Astrocyte (in vitro differentiated cells and primary cell): Measurements from ENCODE around the gene OMG. TPM values are rescaled to one million over a fixed set of nuclear protein-coding genes. Genes with fewer than 3 reads are reported as not detected.

Experiments used
- DNase-seq: peaks from one replicate; pipeline ENCODE4 v3.0.0-alpha.2; 2010; ENCODE audit warnings: low read depth
- FAIRE-seq: peaks from 2 replicates; lab custom pipeline; 2011; peaks lifted over from hg19 to GRCh38; lab: Jason Lieb, UNC
- H2AFZ ChIP-seq: 2 replicates; pipeline ENCODE4 v1.6.0; 2012; ENCODE audit warnings: low read depth, low read length, inconsistent platforms
- H3K27ac ChIP-seq: 2 replicates; pipeline ENCODE4 v1.5.1; 2011; ENCODE audit warnings: low read depth, low read length, inconsistent platforms
- H3K27me3 ChIP-seq: 2 replicates; pipeline ENCODE4 v1.6.0; 2011; ENCODE audit warnings: low read length, inconsistent platforms; ENCODE audit not compliant: insufficient read depth
- H3K36me3 ChIP-seq: 2 replicates; pipeline ENCODE4 v1.5.1; 2011; ENCODE audit warnings: low read length, inconsistent platforms; ENCODE audit not compliant: insufficient read depth
- H3K4me1 ChIP-seq: 2 replicates; pipeline ENCODE4 v1.5.1; 2011; ENCODE audit warnings: low read length, inconsistent platforms; ENCODE audit not compliant: insufficient read depth
- H3K4me2 ChIP-seq: 2 replicates; pipeline ENCODE4 v1.6.0; 2012; ENCODE audit warnings: low read length, inconsistent platforms
- H3K4me3 ChIP-seq: 2 replicates; pipeline ENCODE4 v1.5.1; 2011; ENCODE audit warnings: low read depth, mild to moderate bottlenecking, low read length, inconsistent platforms; ENCODE audit not compliant: insufficient read depth
- H3K79me2 ChIP-seq: 2 replicates; pipeline ENCODE4 v1.6.0; 2012; ENCODE audit warnings: mild to moderate bottlenecking, low read length, inconsistent platforms; ENCODE audit not compliant: insufficient read depth
- H3K9ac ChIP-seq: 2 replicates; pipeline ENCODE4 v1.6.0; 2012; ENCODE audit warnings: mild to moderate bottlenecking, low read length, inconsistent platforms
- H3K9me3 ChIP-seq: 2 replicates; pipeline ENCODE4 v1.5.1; 2012; ENCODE audit warnings: low read depth, mild to moderate bottlenecking, low read length, inconsistent platforms; ENCODE audit not compliant: insufficient read depth
- H4K20me1 ChIP-seq: 2 replicates; pipeline ENCODE4 v1.6.0; 2012; ENCODE audit warnings: low read length, inconsistent platforms; ENCODE audit not compliant: insufficient read depth
- H3K27ac Mint-ChIP-seq: one replicate; pipeline ENCODE4 v1.8.0; 2021; ENCODE audit warnings: mild to moderate bottlenecking, mixed read lengths; ENCODE audit not compliant: unreplicated experiment
- H3K27me3 Mint-ChIP-seq: one replicate; pipeline ENCODE4 v1.8.0; 2021; ENCODE audit warnings: low read depth, mixed read lengths; ENCODE audit not compliant: unreplicated experiment
- H3K36me3 Mint-ChIP-seq: one replicate; pipeline ENCODE4 v1.8.0; 2021; ENCODE audit warnings: low read depth, mixed read lengths; ENCODE audit not compliant: unreplicated experiment
- H3K4me1 Mint-ChIP-seq: one replicate; pipeline ENCODE4 v1.8.0; 2021; ENCODE audit warnings: low read depth, mixed read lengths; ENCODE audit not compliant: unreplicated experiment
- H3K4me3 Mint-ChIP-seq: one replicate; pipeline ENCODE4 v1.8.0; 2021; ENCODE audit warnings: mild to moderate bottlenecking, moderate library complexity, mixed read lengths; ENCODE audit not compliant: unreplicated experiment
- H3K9me3 Mint-ChIP-seq: one replicate; pipeline ENCODE4 v1.8.0; 2021; ENCODE audit warnings: mild to moderate bottlenecking, mixed read lengths; ENCODE audit not compliant: unreplicated experiment
- CTCF ChIP-seq: IDR thresholded peaks from 2 replicates; pipeline ENCODE4 v1.5.1; 2011; ENCODE audit warnings: low read depth, mild to moderate bottlenecking, inconsistent platforms, low read length, moderate library complexity; ENCODE audit not compliant: insufficient read depth
- EZH2 ChIP-seq: IDR thresholded peaks from 2 replicates; pipeline ENCODE4 v1.6.1; 2012; ENCODE audit warnings: mild to moderate bottlenecking, low read length, inconsistent platforms; ENCODE audit not compliant: insufficient read depth
- total RNA-seq: library from RNA; stranded (reverse); gene quantifications from 2 replicates; pipeline ENCODE4 v1.2.1, GENCODE V29; 2021

Gene OMG
- total RNA-seq, 1 donor from 2014 or later: not detected

- Histone ChIP-seq H3K4me2 (no peak overlapping the region), H3K4me1 (peaks cover 15% of the 10 kb centered on the region), H3K9ac (no peak overlapping the region), H3K27ac (no peak overlapping the region), H3K9me3 (no peaks in the 10 kb centered on the region), H3K36me3 (peaks cover 8% of the 10 kb centered on the region), H3K27me3 (no peaks in the 10 kb centered on the region), H2AFZ (no peak overlapping the region), H3K79me2 (no peaks in the 10 kb centered on the region), H3K4me3 (no peak overlapping the region), H4K20me1 (peaks cover 8% of the 10 kb centered on the region)
- H3K27ac Mint-ChIP-seq: peak overlapping the region; percentile 75
- FAIRE-seq (no peak), DNase-seq (no peak)
- H3K9me3 Mint-ChIP-seq: no peaks in the 10 kb centered on the region
- H3K4me3 Mint-ChIP-seq: no peak overlapping the region
- peaks cover 6% of the 10 kb centered on the region for H3K36me3 Mint-ChIP-seq
- H3K27me3 Mint-ChIP-seq: no peaks in the 10 kb centered on the region
- H3K4me1 Mint-ChIP-seq: peaks cover 29% of the 10 kb centered on the region
- TF ChIP-seq CTCF: no peak
- TF ChIP-seq EZH2: no peak
These were observed 32.2 kb upstream of the OMG start for GRCh38 chr17:31329221-31329620.

GRCh38 chr17:31328160-31328535, 31.1 kb upstream of the OMG start:
- Histone ChIP-seq H3K27ac (peak overlapping the region; percentile 76), H3K4me1 (peaks cover 15% of the 10 kb centered on the region), H4K20me1 (peaks cover 8% of the 10 kb centered on the region), H2AFZ (no peak overlapping the region), H3K9ac (peak overlapping the region; percentile 47), H3K27me3 (no peaks in the 10 kb centered on the region), H3K36me3 (peaks cover 3% of the 10 kb centered on the region), H3K4me3 (no peak overlapping the region), H3K9me3 (no peaks in the 10 kb centered on the region), H3K4me2 (peak overlapping the region; percentile 77), H3K79me2 (no peaks in the 10 kb centered on the region)
- Mint-ChIP-seq H3K36me3 (peaks cover 10% of the 10 kb centered on the region), H3K9me3 (no peaks in the 10 kb centered on the region), H3K4me1 (peaks cover 34% of the 10 kb centered on the region), H3K27me3 (no peaks in the 10 kb centered on the region), H3K4me3 (peak overlapping the region; percentile 29), H3K27ac (peak overlapping the region; percentile 94)
- peak; percentile 93 for FAIRE-seq
- peak; percentile 73 for DNase-seq
- TF ChIP-seq CTCF (no peak), EZH2 (no peak)

- Mint-ChIP-seq H3K27me3 (no peaks in the 10 kb centered on the region), H3K4me3 (peak overlapping the region; percentile 35), H3K9me3 (no peaks in the 10 kb centered on the region), H3K27ac (peak overlapping the region; percentile 94), H3K4me1 (peaks cover 34% of the 10 kb centered on the region), H3K36me3 (peaks cover 10% of the 10 kb centered on the region)
- Histone ChIP-seq H3K9ac (peak overlapping the region; percentile 47), H4K20me1 (peaks cover 8% of the 10 kb centered on the region), H3K36me3 (peaks cover 3% of the 10 kb centered on the region), H3K4me1 (peaks cover 15% of the 10 kb centered on the region), H3K9me3 (no peaks in the 10 kb centered on the region), H2AFZ (no peak overlapping the region), H3K79me2 (no peaks in the 10 kb centered on the region), H3K27me3 (no peaks in the 10 kb centered on the region), H3K4me3 (no peak overlapping the region), H3K27ac (peak overlapping the region; percentile 76), H3K4me2 (peak overlapping the region; percentile 77)
- no peak for TF ChIP-seq CTCF
- TF ChIP-seq EZH2: no peak
- FAIRE-seq: no peak
- peak; percentile 95 for DNase-seq
These were observed 30.6 kb upstream of the OMG start for GRCh38 chr17:31327534-31328159.
